Measurements from ENCODE around the gene UVRAG.

DNA sequence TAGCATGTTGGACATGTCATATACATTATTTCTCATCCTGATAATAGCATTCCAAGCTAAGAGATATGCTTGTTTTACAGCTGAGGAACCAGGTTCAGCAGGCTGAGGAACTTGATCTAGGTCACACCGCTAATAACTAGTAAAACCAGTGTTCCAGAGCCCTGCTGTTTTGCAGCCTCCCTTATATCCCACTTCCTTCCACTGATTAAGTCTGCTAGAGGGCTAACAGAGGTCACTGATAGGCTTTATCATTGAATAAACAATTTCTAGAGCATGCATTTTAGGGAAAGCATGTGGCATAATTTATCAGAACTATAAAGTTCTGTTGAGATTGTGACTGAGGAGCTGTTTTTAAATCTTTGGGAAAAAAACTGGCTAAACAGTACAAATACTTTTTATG, 54.0 kb downstream of the UVRAG start:
- no peak for TF ChIP-seq POLR2A (IDR thresholded peaks at IDR 0.05)
- no peak for TF ChIP-seq POLR2AphosphoS5 (IDR thresholded peaks at IDR 0.05)
